ENCODE results near the gene GOLGA1. TPM values are rescaled to one million over a fixed set of nuclear protein-coding genes. Genes with fewer than 3 reads are reported as not detected.

The GOLGA1 gene
- total and polyA plus RNA-seq, 2 of the 13 experiments (the other 11 are each of a cell fraction or from before 2014, with no cell fraction given): 12.7 to 15.9 TPM

DNA sequence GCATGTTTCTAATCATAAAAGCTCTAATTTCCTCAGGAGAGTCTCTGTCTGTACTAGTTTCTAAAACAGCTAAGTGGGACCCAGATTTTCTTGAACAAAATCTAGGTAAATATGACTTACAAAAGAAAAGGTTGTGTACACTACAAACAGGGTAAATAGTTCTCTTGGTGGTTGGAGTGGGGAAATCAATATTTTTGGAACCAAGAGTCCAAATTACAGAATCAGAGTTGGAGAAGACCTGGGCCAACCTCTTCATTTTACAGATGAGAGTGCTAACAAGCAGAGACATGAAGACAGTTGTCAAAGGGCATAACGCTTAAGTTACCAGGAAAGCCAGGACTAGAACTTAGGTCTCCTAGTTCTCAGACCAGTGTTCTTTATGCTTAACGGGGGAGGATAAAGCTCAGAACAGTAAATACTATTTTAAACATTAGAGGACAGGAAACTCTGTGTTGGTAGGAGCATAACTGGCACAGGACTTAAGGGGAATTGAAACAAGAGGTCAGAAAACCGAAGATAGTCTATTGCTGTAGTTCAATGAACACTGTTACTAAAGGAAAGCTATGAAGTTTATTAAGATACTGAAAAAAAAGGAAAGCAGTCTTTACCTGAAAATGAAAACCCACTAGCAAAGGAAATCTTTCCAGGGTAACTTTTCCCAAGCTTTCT is 9.3 kb upstream of the GOLGA1 start (continued):
- TF ChIP-seq, protein P1, sequence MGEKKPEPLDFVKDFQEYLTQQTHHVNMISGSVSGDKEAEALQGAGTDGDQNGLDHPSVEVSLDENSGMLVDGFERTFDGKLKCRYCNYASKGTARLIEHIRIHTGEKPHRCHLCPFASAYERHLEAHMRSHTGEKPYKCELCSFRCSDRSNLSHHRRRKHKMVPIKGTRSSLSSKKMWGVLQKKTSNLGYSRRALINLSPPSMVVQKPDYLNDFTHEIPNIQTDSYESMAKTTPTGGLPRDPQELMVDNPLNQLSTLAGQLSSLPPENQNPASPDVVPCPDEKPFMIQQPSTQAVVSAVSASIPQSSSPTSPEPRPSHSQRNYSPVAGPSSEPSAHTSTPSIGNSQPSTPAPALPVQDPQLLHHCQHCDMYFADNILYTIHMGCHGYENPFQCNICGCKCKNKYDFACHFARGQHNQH (CRISPR knock-in tag; IDR thresholded peaks at IDR 0.05): no peak
- TF ChIP-seq ZNF772 (CRISPR knock-in tag; IDR thresholded peaks at IDR 0.05) (no peak), ZBTB38 (CRISPR knock-in tag; IDR thresholded peaks at IDR 0.05) (no peak), FOXK1 (CRISPR knock-in tag; IDR thresholded peaks at IDR 0.05; ENCODE audit: borderline replicate concordance, low read depth) (0 out of 2 replicates have a peak, but pooled peaks have one; percentile 55), FOSL2 (CRISPR knock-in tag; IDR thresholded peaks at IDR 0.05) (no peak), ZNF235 (CRISPR knock-in tag; IDR thresholded peaks at IDR 0.05; ENCODE audit: borderline replicate concordance) (no peak), ZBTB7A (CRISPR knock-in tag; IDR thresholded peaks at IDR 0.05) (no peak), RAD51 (IDR thresholded peaks at IDR 0.05; ENCODE audit: borderline replicate concordance) (no peak), XBP1 (CRISPR knock-in tag; IDR thresholded peaks at IDR 0.05) (no peak), ATRX (CRISPR knock-in tag; IDR thresholded peaks at IDR 0.05; ENCODE audit: borderline replicate concordance) (no peak), SNAPC2 (CRISPR knock-in tag; IDR thresholded peaks at IDR 0.05) (0 out of 2 replicates have a peak, but pooled peaks have one; percentile 41), SP140L (CRISPR knock-in tag; IDR thresholded peaks at IDR 0.05; ENCODE audit: borderline replicate concordance) (no peak)
- TF ChIP-seq, protein P2, sequence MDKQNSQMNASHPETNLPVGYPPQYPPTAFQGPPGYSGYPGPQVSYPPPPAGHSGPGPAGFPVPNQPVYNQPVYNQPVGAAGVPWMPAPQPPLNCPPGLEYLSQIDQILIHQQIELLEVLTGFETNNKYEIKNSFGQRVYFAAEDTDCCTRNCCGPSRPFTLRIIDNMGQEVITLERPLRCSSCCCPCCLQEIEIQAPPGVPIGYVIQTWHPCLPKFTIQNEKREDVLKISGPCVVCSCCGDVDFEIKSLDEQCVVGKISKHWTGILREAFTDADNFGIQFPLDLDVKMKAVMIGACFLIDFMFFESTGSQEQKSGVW (CRISPR knock-in tag; IDR thresholded peaks at IDR 0.05; ENCODE audit: borderline replicate concordance): no peak
- TF ChIP-seq, protein P3, sequence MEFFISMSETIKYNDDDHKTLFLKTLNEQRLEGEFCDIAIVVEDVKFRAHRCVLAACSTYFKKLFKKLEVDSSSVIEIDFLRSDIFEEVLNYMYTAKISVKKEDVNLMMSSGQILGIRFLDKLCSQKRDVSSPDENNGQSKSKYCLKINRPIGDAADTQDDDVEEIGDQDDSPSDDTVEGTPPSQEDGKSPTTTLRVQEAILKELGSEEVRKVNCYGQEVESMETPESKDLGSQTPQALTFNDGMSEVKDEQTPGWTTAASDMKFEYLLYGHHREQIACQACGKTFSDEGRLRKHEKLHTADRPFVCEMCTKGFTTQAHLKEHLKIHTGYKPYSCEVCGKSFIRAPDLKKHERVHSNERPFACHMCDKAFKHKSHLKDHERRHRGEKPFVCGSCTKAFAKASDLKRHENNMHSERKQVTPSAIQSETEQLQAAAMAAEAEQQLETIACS (CRISPR knock-in tag; IDR thresholded peaks at IDR 0.05): no peak
- TF ChIP-seq, protein P4, sequence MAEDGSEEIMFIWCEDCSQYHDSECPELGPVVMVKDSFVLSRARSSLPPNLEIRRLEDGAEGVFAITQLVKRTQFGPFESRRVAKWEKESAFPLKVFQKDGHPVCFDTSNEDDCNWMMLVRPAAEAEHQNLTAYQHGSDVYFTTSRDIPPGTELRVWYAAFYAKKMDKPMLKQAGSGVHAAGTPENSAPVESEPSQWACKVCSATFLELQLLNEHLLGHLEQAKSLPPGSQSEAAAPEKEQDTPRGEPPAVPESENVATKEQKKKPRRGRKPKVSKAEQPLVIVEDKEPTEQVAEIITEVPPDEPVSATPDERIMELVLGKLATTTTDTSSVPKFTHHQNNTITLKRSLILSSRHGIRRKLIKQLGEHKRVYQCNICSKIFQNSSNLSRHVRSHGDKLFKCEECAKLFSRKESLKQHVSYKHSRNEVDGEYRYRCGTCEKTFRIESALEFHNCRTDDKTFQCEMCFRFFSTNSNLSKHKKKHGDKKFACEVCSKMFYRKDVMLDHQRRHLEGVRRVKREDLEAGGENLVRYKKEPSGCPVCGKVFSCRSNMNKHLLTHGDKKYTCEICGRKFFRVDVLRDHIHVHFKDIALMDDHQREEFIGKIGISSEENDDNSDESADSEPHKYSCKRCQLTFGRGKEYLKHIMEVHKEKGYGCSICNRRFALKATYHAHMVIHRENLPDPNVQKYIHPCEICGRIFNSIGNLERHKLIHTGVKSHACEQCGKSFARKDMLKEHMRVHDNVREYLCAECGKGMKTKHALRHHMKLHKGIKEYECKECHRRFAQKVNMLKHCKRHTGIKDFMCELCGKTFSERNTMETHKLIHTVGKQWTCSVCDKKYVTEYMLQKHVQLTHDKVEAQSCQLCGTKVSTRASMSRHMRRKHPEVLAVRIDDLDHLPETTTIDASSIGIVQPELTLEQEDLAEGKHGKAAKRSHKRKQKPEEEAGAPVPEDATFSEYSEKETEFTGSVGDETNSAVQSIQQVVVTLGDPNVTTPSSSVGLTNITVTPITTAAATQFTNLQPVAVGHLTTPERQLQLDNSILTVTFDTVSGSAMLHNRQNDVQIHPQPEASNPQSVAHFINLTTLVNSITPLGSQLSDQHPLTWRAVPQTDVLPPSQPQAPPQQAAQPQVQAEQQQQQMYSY (CRISPR knock-in tag; IDR thresholded peaks at IDR 0.05): no peak
- TF ChIP-seq, protein P5, sequence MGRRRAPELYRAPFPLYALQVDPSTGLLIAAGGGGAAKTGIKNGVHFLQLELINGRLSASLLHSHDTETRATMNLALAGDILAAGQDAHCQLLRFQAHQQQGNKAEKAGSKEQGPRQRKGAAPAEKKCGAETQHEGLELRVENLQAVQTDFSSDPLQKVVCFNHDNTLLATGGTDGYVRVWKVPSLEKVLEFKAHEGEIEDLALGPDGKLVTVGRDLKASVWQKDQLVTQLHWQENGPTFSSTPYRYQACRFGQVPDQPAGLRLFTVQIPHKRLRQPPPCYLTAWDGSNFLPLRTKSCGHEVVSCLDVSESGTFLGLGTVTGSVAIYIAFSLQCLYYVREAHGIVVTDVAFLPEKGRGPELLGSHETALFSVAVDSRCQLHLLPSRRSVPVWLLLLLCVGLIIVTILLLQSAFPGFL (CRISPR knock-in tag; IDR thresholded peaks at IDR 0.05): no peak
- TF ChIP-seq, protein P6, sequence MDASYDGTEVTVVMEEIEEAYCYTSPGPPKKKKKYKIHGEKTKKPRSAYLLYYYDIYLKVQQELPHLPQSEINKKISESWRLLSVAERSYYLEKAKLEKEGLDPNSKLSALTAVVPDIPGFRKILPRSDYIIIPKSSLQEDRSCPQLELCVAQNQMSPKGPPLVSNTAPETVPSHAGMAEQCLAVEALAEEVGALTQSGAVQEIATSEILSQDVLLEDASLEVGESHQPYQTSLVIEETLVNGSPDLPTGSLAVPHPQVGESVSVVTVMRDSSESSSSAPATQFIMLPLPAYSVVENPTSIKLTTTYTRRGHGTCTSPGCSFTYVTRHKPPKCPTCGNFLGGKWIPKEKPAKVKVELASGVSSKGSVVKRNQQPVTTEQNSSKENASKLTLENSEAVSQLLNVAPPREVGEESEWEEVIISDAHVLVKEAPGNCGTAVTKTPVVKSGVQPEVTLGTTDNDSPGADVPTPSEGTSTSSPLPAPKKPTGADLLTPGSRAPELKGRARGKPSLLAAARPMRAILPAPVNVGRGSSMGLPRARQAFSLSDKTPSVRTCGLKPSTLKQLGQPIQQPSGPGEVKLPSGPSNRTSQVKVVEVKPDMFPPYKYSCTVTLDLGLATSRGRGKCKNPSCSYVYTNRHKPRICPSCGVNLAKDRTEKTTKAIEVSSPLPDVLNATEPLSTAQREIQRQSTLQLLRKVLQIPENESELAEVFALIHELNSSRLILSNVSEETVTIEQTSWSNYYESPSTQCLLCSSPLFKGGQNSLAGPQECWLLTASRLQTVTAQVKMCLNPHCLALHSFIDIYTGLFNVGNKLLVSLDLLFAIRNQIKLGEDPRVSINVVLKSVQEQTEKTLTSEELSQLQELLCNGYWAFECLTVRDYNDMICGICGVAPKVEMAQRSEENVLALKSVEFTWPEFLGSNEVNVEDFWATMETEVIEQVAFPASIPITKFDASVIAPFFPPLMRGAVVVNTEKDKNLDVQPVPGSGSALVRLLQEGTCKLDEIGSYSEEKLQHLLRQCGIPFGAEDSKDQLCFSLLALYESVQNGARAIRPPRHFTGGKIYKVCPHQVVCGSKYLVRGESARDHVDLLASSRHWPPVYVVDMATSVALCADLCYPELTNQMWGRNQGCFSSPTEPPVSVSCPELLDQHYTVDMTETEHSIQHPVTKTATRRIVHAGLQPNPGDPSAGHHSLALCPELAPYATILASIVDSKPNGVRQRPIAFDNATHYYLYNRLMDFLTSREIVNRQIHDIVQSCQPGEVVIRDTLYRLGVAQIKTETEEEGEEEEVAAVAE (CRISPR knock-in tag; IDR thresholded peaks at IDR 0.05; ENCODE audit: borderline replicate concordance): no peak

All from HepG2 (cell line).